ENCODE data around the gene PIK3R3. TPM values are rescaled to one million over a fixed set of nuclear protein-coding genes. Genes with fewer than 3 reads are reported as not detected.

Gene PIK3R3
- total RNA-seq, 1 donor from 2014 or later, result 21.5 TPM

Small RNA genes lying within 50 kb of the gene (small RNA-seq; reads per million reads assigned to genes)
- not detected for gene AL358075.3 (ENCODE audit: low replicate concordance)
- gene AL672043.1 (ENCODE audit: low replicate concordance), result not detected

Other genes starting within 250 kb of the PIK3R3 start
- 5.3 TPM for gene TSPAN1, start 42.5 kb upstream of the PIK3R3 start, total RNA-seq
- not detected for gene P3R3URF, start 43.9 kb upstream of the PIK3R3 start, total RNA-seq
- 40.6 TPM for gene POMGNT1, start 65.8 kb upstream of the PIK3R3 start, total RNA-seq
- gene LURAP1, start 70.7 kb upstream of the PIK3R3 start, total RNA-seq, result 5.4 TPM
- 2.7 TPM for gene RAD54L, start 115.1 kb upstream of the PIK3R3 start, total RNA-seq
- 65.4 TPM for gene LRRC41, start 171.0 kb upstream of the PIK3R3 start, total RNA-seq
- 337 TPM for gene UQCRH, start 171.1 kb upstream of the PIK3R3 start, total RNA-seq
- 20.9 TPM for gene NSUN4, start 208.2 kb upstream of the PIK3R3 start, total RNA-seq